Endometrial microvascular endothelial cells (primary cell): ENCODE results near the gene RPS3. TPM values are rescaled to one million over a fixed set of nuclear protein-coding genes. Genes with fewer than 3 reads are reported as not detected.
"Not testable (repeated sequence)": the region's sequence is repeated elsewhere in the genome, so short reads cannot be mapped to it uniquely, and the experiment has no call there.

ENCODE experiments used
- in situ Hi-C: cut with HindIII; loops from 2 replicates; pipeline ENCODE4 v1.10.0; 2017; ENCODE audit warnings: low sequenced_read_pairs, low pct_unique_long_range_greater_than_20kb; ENCODE audit errors: inconsistent ontology term
- total RNA-seq: library from RNA; depleted of rRNA; stranded (reverse); fragments of >200 nt; gene quantifications from one replicate; pipeline ENCODE4 v1.2.3, GENCODE V29; 2015; ENCODE audit errors: inconsistent ontology term

Gene RPS3
- total RNA-seq, 1 donor from 2014 or later: 1,799 TPM

DNA sequence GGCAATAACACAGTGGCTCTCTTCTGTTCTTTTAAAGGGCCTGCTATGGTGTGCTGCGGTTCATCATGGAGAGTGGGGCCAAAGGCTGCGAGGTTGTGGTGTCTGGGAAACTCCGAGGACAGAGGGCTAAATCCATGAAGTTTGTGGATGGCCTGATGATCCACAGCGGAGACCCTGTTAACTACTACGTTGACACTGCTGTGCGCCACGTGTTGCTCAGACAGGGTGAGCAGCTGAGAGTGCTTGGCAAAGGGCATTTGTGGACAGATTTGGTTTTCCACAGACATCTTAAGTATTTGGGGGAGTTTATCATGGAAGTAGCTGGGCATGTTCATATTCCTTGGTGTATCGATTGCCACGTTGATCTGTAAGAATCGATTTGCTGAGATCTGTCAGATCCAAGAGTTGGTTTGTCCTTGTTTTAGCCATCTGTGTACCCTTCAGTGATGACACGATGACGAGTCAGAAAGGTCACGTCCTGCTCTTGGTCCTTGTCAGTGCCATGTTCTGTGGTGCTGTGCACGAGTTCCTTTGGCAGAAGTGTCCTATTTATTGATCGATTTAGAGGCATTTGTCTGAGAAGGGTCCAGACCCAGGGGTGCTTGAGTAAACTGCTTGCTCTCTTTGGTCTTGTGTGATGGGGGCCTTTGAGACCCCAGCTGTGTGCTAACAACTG, 4.8 kb downstream of the RPS3 start:
- in situ Hi-C loops: loop anchor here (10.0 kb wide), 1 partner anchor 129 kb away; no protein-coding TSS in a partner anchor

DNA sequence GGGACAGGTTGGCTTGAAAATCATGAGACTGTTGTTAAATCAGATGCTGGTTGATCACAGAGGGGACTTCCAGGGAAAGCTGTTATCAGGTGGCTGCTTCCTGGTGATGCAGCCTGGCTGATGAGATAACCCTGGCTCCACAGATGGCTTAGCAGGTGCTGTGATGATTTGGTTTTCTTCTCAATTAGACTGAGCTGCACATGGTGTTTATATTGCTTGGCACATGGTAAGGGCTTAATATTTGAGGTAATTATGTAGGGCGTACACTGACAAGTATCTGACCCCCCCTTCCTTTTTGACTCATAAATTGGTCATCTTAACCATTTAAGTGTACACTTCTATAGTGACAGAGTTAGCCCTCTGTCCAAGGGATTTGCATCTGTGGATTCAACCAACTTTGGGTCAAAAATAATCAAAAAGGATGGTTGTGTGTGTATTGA, 7.0 kb downstream of the RPS3 start:
- in situ Hi-C loops: loop anchor here (10.0 kb wide), 1 partner anchor 132 kb away; no protein-coding TSS in a partner anchor

DNA sequence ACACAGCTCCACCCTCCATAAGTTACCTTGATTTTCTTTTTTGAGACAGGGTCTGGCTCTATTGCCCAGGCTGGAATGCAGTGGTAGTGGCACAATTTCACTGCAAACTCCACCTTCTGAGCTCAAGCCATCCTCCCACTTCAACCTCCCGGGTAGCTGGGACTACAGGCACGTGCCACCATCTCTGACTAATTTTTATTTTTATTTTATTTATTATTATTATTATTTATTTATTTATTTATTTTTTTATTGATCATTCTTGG, 9.6 kb downstream of the RPS3 start:
- in situ Hi-C loops: loop anchor here (10.0 kb wide), 1 partner anchor 134 kb away; no protein-coding TSS in a partner anchor

DNA sequence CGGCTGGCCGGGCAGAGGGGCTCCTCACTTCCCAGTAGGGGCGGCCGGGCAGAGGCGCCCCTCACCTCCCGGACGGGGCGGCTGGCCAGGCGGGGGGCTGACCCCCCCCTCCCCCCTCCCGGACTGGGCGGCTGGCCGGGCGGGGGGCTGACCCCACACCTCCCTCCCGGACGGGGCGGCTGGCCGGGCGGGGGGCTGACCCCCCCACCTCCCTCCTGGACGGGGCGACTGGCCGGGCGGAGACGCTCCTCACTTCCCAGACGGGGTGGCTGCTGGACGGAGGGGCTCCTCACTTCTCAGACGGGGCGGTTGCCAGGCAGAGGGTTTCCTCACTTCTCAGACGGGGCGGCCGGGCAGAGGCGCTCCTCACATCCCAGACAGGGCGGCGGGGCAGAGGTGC, 10.7 kb downstream of the RPS3 start:
- in situ Hi-C loops: loop anchor here (10.0 kb wide), 1 partner anchor 135 kb away; no protein-coding TSS in a partner anchor

DNA sequence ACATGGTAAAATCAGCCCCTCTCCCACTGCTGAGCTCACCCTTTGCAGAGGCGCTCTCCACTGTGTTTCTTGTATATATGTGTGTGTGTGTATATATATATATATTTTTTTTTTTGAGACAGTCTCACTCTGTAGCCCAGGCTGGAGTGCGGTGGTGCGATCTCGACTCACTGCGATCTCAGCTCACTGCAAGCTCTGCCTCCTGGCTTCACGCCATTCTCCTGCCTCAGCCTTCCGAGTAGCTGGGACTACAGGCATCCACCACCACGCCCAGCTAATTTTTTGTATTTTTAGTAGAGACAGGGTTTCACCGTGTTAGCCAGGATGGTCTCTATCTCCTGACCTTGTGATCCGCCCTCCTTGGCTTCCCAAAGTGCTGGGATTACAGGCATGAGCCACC, 13.8 kb downstream of the RPS3 start:
- in situ Hi-C loops: not testable (repeated sequence)

DNA sequence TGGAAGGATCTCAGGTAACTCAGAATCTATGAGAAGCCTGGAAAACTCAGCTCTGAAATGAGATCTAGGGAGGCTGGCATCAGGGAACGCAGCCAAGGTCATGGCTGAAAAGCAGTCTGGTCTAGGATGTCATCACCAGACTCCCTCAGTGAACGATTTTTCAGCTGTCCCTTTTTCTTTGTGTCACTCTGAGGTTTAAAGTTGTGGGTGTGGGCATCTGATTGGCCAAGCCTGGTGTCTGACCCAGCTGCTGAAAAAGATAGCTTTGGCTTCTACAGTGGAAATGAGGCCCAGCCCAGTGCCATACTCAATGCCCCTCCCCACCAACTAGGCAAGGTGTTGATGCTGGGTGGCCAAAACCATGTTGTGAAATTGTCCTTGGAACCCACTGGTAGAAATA, 14.5 kb downstream of the RPS3 start:
- in situ Hi-C loops: no loop called here

DNA sequence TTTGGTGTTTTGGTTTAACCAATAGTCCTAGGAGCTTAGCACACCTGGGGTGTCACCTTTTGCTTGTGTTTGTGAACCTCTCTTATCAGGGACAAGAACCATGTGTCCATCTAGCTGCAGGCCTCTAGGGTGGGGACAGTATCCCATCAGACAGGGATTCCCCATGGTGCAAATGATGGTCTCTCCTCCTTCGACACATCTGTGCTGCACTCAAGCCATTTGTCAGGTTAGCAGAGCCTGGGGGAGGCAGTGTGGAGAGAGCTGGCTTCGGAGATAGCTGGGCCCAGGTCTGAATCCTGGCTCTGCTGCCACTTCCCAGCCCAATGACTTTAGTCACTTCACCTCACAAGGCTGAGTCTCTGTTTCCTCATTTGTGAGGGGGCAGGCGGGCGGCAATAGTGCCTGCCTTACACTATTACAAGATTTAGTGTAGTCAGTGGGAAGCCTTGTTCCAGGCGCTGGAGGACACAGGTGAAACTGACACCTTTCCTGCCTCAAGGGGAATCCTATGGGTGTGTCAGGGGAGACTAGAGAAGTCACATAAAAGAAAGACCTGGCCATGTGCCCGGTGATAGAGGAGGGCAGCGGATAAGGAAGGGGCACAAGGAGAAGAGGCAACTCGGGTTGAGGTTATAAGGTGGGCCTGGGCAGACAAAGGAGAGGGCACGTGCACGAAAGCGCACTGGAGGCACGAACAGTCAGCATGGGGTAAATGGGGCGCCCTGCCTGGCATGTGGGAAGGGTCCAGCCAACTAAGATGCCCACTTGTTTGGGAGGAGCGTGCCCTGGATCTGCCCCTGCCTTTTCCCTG, 21.1 kb downstream of the RPS3 start:
- in situ Hi-C loops: no loop called here

DNA sequence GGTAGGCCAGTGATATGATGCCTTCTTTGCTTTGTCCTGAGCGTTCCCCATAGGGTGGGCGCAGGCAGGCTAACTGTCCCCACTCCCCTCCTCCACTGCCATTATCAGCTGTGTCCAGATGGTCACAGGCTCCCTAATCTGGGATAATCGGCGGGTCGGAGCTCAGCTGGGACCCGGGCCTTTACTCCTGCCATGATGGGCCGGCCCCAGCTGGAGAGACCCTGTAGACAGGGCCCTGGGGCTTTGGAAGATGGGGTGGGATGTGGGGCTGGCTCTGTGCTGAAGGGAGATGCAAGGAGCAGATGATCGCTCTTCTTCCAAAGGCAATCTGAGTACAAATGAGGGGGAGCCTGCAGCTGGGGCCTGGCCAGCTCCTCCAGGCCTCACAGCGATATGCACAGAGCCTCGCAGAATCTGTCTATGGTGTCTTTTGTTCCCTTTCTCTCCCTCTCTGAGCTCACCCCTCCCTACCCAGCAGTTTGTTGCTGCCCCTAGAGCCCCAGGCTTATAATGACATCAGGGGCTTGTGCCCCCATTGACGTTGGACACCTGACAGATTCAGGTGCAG, 21.8 kb downstream of the RPS3 start:
- in situ Hi-C loops: no loop called here

DNA sequence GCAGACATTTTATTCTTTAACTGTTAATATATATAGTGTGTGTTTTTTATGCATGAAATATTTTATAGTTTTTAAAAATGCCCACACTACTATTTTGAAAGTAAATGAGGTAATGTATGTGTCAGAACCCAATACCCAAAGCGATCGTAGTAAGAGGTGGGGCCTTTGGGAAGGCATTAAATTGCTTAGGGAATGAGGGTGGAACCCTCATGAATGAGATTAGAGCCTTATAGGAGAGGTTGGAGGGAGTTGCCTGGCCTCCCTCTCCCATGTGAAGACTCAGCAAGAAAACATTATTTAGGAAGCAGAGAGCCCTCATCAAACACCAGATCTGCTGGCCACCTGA, 22.6 kb downstream of the RPS3 start:
- in situ Hi-C loops: no loop called here

DNA sequence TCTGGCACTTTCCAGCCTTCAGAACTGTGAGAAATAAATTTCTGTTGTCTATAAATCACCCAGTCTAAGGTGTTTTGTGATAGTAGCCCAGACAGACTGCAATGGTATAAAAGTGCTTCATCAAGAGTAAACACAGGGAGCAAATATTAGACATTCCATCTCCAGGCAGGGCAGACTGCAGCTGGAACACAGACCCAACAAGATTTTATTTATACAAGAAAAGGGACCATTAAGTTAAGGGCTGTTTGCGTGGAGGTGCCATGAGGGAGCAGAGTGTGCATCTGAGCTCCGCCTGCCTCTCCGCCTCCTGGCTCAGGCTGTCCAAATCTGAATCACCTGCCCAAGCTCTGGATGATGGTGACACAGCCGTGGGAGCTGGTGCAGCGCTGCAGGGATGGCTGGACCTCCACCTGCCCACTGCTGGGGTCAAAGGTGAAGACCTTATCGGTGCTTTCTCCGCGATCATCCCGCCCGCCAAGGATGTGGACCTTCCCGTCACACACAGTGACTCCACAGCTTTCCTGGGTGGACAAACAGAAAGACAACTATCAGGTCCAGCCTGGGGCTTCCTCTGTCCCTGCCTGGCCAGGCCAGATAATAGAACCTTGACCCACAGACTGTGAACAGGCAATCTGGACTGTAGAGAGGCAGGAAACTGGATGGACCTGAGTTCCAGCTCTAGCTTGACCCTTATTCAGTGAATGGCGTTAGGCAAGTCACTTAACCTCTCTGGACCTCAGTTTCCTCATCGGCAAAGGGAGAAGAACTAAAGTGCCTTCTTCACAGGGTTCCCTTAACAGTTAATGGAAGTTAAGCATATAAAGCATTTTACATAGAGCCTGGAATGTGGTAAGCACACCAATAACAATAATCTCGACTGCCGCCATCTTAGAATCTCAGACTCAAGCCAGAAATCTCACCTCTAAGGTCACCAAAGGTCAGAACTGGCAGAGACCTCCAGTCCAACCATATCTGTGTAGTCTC, 23.2 kb downstream of the RPS3 start:
- in situ Hi-C loops: no loop called here

DNA sequence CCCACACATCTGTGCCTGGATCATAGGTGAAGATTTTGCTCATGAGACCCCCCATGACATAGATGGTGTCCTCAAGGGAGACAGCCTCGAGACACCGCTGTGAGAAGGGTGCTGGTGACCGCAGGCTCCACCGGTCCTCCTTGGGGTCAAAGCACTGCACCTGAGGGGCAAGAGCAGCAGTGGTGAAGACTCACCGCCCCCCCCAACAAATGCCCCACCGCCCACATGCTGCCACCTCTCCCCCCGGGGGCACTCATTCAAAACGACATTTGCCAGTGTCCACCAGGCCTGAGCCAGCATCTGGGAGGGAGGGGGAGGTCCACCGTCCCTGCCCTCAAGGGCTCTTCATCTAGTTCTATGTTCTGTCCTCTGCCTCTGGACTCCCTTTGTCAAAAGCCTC, 24.4 kb downstream of the RPS3 start:
- in situ Hi-C loops: no loop called here

DNA sequence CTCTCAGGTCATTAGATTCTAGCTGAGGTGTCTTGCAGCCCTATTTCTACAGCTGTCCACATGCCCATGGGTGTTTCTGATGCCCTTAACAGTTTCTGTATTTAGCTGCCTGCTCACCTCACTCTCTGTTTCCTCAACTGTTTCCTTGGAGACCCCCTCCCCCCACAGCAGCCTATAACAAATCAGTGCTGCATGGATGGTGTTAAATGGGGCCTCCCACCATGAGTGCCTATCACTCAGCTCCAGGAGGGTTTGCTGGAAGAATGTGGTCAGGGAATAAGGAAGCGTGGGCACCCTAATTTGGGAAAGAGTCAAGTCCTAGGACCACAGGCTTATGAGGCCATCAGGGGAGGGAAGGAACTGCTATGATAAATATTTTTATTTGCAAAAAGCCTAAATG, 25.1 kb downstream of the RPS3 start:
- in situ Hi-C loops: no loop called here

DNA sequence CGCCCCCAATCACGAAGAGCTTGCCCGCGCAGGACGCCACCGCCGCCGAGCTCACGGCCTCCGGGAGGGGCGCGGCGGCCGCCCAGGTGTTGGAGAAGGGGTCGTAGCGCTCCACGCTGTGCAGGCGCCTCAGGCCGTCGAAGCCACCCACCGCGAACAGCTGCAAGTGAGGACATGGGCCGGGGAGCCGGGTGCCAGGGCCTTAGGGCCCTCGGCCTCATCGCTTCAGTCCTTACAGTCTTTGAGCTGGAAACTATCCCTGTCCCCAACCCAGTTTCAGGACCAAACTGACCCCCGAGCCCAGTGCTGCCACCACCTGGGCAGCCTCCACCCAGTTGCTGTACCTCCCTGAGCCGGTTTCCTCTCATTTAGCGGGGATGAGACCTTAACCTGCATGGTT, 26.1 kb downstream of the RPS3 start:
- in situ Hi-C loops: no loop called here

DNA sequence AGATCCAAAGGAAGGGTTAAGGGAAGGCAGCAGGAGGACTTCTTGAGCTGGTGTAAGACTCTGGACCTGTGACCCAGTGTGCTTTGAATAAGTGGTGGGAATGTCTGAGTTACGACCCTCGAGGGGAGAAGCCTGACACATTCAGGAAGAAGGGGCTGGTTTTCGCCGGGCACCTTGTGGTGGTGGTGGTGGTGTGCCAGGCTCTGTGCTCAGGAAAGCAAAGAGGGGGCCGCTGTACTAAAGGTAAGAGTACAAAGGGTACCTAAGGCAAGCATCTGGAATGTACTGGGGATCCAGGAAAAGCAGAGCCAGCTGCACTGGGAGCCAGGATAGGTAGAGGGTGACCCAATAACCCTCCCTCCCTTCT, 27.4 kb downstream of the RPS3 start:
- in situ Hi-C loops: no loop called here

DNA sequence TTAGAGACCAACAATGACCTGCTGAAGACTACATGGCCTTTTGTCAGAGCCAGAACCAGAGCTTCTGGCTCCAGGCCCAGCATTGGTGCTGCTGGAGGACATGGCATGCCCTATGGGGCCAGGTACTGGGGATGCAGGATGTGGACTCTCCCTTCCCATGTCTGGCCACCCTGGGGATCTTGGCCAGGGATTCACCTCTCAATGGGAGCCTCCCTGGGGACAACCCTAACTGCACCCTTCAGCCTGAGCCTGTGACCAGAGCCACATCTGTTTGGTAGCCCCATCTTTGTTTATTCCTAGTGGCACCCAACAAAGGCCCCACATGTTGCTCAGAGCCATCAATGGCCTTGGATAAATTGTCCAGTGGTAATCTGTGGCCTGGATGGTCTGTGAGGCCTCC, 27.9 kb downstream of the RPS3 start:
- in situ Hi-C loops: no loop called here

DNA sequence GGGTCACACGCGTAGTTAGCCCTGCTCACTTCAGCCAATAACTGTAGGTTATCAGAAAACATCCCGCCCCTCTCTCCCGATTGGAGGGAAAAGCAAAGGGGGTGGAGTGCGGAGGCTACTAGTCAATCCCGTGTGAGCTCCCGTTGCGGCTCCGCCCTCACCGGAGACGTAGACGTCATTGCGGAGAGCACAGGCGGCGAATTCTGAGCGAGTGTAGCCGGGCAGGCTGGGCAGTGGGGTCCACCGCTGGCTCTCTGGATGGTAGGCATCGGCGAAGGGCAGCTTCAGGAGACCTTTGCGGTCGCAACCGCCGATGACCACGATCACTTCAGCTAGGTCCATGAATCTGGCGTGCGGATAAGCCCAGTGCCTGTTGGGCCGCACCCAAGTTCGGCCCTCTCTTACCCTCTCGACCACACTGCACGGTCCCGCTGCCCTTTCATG, 29.0 kb downstream of the RPS3 start:
- in situ Hi-C loops: no loop called here

DNA sequence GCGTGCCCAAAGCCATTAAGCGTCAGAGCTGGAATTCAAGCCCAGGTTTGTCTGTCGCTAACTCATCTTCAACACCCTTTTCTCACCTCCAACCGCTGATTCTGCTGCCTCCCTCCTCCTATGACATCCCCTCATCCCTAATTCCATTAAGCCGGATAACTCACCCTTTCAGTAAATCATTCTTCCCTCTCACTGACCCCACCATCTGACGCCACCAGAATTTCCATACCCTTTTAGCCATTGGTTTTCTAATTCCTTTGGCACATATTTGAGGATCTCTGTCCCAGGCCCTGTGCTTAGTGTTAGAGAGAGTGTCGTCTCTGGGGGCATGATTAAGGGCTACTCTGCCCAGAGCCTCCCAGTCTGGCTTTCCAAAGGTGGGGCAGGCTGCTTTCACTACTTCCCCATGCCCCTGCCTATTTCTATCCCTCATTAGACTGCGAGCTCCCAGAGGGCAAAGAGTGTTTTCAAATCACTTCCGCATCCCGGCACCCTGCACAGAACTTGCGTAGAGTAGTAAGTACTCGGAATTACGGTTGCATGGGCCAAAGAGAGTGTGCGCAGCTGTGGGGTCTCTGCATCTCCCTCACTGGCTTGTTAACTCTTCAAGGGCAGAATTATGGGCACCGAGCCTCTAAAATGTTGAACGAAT, 29.8 kb downstream of the RPS3 start:
- in situ Hi-C loops: no loop called here

DNA sequence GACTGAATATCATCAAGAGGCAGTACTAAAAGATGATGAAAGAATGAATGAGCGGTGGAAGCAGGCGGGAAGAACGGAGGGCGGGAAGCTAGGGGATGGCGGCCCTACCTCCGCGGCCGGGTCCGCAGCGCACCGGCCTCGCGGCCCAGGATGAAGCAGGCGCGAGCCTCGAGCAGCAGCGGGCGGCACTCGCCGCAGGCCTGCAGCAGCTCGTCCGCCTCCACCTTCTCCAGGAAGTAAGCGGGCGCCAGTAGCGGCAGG, 30.3 kb downstream of the RPS3 start:
- in situ Hi-C loops: no loop called here
